Activated T-cell treated with anti-CD3 and anti-CD28 coated beads for 48 hours (primary cell): ENCODE data around the gene LFNG.

Source experiments
- DNase-seq: peaks from one replicate; pipeline ENCODE4 v3.0.0-alpha.2; 2020; ENCODE audit warnings: low read depth

LFNG gene

DNA sequence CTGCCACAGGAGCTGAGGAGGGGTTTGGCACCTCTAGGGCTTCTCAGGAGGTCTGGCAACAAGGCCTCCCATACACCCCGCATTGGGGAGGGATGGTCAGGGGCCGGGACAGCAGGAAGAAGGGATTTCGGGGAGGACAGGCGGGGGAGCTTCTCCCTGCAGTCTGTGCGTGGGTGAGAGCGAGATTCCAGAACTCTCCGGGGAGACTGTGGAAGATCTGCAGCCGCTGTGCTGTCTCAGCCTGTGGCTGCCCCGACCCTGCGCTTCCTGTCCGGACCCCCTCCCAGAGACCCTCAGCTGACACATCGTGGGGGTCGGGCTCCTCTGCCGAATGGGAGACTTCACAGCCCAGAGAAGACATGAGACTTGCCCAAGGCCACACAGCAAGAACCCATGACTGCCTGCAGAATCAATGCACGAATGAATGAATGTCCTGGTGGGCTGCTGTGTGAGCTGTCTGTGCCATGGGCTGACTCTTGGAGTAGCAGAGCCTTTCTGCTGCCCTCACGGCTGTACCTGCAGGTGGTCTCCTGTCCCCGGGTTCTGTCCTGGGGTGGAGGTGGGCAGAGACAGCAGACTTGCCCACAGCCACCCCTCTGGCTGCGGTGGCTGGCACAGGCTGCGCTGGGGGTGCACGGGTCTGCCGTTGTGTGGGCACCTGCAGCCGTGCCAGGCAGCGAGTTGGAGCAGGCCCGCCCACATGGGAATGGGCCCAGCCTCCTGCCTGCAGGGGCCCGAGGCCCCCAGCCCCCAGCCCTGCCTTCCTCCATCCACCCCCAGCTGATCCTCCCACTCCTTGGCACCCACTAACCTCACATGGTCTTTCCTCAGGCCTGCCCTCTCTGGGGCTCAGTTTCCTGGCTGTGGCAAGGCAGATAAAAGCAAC, 16.3 kb upstream of the LFNG start:
- DNase-seq = no peak

DNA sequence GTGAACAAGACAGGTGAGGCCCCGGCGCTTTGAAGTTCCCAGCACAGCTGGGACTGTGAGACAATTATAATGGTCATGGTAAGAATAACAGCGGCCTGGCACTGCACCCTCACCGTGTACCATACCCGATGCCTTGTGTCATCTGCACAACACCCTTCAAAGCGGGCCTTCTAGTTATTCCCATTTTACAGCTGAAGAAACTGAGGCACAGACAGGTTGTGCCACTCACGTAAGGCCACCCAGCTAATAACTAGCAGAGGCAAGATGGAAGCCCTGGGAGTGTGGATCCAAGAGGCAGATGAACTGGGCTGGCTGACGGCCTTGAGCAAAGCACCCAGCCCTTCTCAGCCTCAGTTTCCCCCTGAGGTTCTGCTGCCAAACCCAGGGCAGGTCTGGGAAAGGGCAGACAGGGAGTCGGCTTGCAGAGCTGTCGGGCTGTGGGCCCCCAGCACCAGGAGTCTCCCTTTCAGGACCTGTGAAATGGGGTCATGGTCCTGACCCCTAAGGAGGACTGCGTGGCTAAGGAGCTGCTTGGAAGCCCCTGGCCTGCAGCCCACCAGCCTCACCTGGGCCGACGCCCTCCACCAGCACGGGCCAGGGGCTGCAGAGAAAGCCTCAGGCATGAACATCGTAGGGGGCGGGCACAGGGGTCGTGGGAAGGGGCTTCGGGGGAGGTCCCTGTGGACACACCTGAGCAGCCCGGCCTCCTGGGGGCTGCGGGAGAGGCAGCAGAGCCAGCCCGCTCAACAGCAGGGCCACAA, 15.3 kb upstream of the LFNG start:
- DNase-seq = no peak

DNA sequence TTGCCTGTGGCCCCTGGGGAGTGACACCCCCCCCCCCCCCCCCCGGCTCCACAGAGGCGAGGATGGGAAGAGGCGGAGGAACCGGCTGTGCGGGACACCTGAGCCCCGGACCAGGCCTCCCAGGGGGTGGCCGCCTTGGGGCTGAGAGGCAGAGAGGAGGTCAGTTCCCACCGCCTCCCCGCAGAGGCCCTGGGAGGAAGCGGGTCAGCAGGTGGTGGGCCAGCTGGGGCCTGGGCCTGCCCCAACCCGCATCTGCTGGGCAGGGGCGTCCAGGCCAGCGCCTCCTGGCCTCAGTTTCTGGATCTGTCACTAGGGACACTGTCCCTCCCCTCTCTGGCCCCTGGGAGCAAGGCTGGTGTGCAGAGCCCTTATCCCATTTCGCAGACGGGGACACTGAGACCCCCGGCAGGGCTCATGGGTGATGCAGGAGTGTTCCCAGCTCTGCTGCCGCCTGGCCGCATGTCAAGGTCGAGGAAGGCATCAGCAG, 14.6 kb upstream of the LFNG start:
- DNase-seq = no peak

DNA sequence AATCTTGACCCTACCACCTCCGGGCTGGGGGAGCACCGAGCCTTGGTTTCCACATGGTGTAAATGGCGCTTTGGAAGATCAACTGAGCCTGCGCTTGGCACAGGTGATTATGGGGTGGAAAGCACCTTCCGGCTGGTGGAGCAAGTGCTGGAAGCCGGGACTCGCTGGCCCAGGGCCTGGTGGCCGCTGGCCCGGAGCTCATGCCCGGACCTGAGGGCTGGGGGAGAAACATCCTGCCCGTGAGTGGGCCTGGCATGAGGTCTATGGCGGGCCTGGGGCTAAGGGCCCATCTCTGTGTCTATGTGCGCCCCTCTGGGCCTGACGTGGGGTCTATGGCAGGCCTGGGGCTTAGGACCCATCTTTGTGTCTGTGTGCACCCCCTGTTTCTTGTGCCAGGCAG, 14.2 kb upstream of the LFNG start:
- DNase-seq = no peak

DNA sequence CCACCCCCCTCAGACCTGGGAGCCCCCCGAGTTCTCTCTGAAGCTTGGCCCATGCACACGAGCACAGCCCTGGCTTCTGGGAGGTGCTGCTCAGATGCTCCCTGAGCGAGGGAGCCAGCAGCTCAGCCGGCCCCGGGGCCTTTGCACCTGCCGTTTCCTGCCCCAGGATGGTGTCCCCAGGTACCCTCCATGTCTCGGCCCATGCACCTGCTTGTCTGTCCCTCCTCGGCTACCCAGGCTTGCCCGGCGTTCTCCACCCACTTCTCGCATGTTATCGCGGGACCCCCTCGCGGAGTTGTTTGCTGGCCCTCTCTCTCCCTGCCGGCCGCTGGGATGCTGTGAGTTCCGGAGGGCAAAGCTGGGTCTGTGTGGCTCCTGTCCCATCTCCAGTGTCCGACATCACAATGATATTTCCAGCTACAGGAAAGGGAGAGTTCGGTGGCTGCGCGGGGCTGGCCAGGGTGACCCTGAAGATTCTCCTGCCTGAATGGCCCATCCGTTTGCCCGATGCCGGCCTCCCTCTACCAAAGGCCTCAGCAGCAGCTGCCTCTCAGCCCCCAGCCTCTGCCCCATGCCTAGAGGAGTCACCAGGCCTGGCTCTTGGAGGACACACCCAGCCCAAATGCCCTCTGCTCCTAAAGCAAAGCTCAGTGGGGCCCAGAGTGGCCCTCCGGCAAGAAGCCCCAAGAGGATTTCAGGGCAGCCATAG, 12.2 kb upstream of the LFNG start:
- DNase-seq = no peak

DNA sequence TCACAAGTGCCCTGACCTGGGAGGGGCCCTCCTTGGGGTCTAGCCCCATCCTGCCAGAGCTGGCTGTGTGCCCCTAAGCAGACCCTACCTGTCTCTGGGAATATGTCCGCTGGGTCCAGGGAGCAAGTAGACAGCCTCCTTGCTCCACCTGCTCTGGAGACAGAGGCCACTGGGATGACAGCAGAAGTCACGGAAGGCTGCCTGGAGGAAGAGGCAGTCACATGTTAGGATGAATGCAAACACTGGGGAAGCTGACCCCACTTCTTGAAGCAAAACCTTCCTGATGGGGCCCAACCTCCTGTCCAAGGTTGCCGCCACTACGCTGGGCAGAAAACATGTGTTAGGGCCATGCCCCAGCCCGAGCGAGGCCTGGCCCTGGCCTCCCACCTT, 11.7 kb upstream of the LFNG start:
- DNase-seq = no peak

DNA sequence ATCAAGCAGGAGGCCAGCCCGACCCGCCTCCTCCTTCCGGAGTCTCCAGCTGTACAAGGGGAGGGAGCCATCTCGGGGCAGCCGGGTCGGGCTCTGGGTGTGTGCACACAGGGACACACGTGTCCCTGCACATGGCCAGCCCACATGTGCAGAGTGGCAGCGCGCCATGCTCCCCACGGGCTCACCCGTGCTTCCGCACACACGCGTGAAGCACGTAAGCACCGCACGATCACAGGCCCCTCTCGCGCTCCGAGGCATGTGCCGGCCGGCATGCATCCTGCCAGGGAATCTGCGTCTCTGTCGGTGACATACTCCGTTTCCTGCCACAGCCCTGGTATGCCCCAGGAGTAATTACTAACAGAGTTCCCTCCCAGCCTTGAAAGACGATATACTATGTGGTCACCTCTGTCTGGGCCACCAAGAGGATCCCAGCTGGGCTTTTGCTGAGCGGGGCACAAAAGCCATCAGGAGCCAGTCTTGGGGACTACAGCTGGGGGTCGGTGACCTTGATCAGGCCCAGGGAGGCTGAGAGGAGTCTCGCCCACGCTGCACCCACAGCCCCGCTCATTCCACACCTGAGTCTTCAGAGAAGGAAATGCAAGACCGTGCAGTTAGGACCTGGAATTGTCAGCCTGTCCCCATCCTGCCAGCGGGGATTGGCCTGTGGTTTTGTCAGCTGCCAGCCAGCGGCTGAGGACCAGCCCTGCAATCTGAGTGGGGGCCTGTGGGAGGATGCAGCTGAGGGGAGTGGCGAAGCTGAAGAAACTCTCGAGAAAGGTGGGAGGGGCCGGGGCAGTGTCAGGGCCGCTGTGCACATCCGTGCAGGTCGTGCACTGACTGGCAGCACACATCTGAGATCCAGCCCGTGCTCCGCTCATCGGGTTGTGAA, 11.0 kb upstream of the LFNG start:
- peak; percentile 52 for DNase-seq

DNA sequence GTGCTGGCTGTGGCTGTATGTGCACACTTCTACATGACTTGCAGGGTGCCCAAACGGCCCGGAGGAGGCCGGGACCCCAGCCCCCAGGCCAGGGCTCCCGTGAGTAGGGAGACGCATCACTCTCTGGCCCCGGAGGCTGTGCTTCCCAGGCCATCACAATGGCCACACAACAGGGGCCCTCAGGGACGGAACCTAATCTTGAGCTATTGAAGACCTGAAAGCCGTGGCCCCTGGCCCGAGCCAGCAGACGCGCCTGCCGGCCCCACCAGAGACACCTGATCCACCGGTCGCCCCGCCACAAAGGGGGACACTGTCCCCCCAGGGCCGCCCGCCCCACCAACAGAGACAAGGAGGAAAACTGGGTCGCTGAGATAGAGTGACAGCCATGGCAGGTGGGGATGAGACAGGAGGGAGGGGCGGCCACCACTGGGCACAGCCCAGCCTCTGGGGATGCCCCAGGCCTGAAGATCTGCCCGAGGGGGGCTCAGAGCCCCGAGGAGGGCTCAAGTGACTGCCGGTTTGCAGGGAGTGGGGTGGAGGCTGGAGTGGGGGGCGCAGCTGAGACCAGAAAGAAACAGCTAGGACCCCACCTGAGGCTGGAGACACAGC, 10.2 kb upstream of the LFNG start:
- no peak for DNase-seq

DNA sequence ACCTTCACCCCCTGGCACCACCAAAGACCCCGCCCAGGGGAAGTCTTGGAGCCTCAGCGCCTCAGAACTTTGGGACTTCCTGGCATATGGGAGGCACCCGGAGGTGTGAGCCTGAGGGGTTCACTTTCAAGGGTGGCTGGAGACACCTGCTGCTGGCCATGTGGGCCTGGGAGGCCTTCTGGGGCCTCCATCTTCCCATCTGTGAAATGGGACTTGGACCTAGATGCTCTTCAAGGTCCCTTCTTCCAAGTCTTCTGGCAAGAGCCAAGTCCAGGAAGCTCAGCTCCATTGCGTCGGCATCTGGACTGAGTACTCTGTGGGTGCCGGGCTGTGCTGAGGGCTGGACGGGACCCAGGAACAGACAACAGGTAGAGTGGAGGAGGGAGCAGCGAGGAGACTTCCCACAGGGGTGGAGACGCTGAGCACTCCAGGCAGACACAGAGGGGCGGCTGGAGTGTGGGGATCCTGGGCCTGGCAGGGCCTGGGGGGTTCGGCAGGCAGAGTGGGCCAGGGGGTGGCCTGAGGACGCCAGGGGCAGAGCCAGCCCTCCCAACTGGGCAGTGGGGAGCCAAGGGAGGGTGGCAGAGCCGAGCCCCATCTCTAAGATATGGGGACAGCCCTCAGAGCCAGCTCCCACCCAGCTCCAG, 9.3 kb upstream of the LFNG start:
- no peak for DNase-seq

DNA sequence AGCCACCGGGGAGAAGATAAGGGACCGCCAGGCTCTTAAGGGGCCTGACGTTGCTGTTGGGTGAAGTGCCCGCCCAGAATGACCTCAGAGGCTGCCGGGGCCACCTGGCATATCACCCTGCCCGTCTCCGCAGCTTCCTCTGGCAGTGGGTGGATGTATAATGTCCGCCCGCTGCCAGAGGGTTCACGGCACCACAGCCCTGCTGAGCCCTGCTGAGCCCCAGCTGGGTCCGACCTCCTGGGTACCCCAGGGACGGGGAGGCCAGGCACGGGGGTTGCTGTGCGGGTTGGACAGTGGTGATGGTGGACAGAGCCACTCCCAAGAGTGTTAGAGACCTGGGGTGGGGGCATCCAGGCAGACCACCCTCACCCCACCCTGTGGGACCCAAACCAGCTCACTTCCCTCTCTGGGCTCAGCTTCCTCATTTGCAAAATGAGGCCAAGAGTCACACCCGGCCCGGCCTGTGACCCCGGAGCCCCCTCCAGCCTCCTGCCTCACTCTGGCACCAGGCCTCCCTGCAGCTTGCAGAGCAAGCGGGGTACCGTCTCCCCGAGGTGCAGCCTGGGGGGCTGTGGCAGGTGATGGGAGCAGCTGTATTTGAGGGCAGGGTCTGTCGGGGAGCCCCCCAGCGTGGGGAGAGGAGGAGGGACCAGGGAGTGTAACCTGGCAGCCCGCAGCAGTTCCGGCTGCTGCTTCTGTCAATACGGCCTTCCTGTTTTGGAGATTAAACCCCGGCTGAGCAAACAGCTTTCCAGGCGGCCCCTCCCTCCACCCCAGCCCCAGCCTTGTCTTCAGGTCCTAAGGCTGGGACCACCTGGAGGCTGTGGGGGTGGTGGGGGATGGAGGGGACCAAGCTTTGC, 8.4 kb upstream of the LFNG start:
- peak; percentile 51 for DNase-seq

DNA sequence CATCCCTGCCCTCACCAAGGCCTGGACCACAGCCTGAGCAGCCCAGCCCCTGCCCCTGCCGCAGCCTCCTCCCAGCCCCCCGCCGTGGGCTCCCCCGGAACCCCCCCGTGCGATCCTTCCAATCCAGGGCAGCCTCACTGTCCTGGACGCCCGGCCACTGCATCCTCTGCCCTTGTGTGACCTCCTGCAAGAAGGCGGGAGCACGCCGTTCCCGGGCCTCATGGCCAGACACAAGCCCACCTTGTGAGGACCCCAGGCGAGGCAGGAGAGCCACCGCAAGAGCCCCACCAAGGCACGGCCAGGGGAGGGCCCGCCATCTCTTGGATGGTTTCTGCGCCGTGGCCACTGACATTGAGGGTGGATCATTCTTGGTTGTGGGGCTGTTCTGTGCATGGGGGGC, 7.8 kb upstream of the LFNG start:
- DNase-seq = no peak

DNA sequence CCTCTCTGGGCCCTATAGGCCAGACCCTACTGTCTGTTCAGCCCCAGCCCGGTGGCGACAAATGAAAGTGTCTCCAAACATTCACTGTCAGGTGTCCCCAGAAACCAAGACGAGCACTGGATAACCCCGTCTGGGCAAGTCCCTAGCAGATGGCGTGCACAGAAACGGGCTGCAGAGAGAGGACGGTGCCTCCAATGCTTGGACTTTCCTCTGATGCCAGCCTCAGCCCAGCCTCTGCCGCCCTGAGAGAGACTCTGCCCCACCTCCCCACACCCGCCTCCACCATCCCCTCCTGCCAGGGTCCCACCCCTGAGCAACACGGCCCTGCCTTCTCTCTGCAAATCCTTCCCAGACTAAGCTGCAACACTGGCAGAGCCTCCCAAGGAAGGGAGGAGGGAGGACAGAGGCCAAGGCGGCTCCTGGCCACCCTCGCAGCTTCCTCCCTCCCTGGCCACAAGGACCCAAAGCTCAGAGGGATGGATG, 7.4 kb upstream of the LFNG start:
- no peak for DNase-seq

DNA sequence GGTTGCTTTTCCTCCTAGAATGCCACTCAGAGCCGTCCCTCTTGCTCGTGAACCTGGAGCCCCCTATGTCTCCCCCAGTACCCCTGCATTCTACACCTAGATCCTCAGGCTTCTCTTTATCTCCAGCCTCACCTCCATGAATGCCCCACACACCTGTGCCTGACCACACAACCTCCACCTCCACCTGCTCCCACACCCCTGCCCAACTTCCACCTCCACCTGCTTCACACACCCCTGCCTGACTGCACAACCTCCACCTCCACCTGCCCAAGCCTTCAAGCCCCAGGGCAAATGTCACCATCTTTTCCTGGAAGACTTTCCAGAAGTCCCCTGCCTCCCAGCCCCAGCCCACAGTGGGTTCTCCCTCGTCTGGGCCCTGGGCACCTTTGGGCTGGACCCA, 6.9 kb upstream of the LFNG start:
- DNase-seq = no peak

DNA sequence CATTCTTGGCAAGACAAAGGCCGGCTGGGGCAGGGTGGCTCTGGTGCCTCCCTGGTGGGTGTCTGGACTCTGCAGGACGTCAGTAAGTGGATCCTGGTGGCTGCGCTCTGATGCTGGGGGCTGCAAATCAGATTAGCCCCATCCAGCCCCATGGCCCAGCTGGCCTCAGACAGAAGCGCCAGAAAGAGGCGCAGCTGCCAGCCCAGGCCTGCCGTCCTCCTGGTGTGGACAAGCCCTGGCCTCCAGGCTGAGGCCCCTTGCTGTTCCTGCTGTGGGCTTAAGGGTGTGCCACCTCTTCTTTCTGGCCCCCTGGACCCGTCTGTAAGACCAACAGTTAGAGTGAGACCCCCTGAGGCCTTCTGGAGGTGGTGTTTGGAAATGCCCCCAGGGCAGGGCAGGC, 5.9 kb upstream of the LFNG start:
- no peak for DNase-seq

DNA sequence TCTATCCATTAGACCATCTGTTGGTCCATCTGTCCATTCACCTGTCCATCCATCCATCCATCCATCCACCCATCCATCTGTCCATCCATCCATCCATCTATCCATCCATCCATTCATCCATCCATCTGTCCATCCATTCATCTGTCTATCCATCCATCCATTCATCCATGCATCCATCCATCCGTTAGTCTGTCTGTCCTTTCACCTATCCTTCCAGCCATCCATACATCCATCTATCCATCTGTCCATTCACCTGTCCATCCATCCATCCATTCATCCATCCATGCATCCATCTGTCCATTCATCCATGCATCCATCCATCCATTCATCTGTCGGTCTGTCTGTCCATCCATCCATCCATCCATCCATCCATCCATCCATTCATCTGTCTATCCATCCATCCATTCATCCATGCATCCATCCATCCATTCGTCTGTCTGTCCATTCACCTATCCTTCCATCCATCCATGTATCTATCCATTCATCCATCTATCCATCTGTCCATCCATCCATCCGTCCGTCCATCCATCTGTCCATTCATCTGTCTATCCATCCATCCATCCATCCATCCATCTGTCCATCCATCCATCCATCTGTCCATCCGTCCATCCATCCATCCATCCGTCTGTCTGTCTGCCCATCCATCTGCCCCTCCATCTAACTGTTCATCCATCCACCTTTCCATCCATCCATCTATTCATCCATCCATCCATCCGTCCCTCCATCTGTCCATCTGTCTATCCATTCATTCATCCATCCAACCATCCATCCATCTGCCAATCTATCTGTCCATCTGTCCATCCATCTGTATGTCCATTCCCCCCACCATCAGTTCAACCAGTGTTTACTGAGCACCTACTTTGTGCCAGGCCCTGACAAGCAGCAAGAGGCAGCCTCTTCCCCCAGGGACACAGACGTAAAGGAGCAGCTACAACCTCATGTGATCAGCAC, 4.8 kb upstream of the LFNG start:
- no peak for DNase-seq

DNA sequence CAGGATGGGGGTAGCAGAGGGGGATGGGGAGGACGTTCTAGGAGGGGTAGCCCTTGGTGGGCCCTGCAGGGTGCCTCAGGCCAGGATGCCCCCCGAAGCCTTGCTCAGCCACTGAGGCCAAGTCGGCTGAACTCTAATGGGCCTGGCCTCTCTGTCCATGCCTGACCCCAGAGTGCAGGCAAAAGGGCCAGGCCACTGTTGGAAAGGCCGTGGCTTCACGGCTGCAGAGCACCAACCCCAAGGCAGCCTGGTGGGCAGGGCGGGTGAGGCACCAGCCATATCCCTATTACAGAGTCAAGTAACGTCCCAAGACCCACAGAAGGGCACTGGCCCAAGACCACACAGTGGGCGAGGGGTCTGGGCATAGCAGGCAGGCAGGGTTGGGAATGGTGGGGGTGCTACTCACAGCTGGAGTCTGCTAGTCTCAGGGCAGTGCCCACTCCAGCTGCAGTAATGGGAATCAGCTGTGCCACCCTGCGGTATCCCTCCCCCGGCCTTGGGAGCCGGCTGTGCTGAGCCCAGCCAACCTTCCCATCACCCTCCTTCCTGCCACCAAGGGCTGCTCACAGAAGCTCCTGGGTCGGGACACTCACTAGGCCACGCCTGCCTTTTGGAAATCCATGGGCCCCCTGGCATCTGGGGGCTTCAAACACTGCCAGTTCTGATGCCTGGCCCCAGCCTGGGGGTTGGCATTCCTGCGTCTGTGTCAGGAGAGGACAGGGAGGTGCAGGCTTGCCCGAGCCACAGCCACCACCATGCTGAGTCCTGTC, 4.0 kb upstream of the LFNG start:
- DNase-seq = no peak

DNA sequence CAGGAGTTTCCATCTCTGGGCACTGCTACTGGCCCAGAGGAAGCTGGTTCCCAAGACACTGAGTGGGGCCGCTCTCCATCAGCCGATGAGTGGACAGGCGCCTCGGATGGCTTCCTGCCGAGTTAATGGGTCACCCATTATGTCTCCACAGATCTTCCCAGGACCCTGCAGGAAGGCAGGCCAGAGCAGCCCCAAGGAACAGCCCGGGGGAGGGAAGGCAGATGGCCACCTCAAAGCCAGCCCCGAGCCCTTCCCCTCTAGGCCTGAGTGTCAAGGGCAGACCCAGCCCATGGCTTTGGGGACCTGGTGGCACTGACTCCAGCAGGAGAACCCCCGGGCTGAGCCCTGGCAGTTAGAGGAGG, 3.4 kb upstream of the LFNG start:
- no peak for DNase-seq

DNA sequence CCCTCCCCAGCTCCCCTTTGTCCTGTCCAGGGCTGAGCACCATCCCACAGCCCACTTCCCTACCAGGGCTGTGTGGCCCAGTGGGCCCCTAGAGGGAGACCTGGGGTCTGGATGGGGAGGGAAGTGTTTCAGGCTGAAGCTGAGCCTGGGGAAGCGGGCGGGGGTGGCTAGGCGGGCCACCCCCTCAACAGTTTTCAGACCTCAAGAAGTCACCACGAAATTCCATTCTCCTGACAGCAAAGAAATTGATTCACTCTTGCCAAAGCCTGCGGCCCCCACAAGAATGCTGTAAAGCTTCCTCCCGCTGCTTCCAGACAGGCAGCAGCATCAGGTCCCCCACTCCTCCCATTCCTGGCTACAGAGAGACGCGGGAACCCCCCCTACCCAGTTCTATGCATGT, 2.5 kb upstream of the LFNG start:
- no peak for DNase-seq
